HepG2 (cell line): ENCODE measurements around the gene RALY. TPM values are rescaled to one million over a fixed set of nuclear protein-coding genes. Genes with fewer than 3 reads are reported as not detected.

Source experiments
- CCAR2 ChIP-seq: fragments of 200-400 bp; formaldehyde crosslinking; optimal IDR thresholded peaks from 2 replicates; pipeline ENCODE3; 2018; ENCODE audit warnings: low read depth, mild to moderate bottlenecking, low read length, moderate library complexity
- DZIP1 ChIP-seq: sonication (generic); formaldehyde crosslinking; IDR thresholded peaks from 2 replicates; pipeline ENCODE4 v1.5.0; 2020; ENCODE audit warnings: mild to moderate bottlenecking, missing genetic modification reagents
- FOXO1 ChIP-seq: sonication (generic); formaldehyde crosslinking; IDR thresholded peaks from 2 replicates; pipeline ENCODE4 v1.4.0; 2020; ENCODE audit warnings: missing genetic modification reagents
- HNF1B ChIP-seq: sonication (generic); formaldehyde crosslinking; IDR thresholded peaks from 2 replicates; pipeline ENCODE4 v1.5.1; 2020; ENCODE audit warnings: mild to moderate bottlenecking, moderate library complexity, missing genetic modification reagents
- IRF9 ChIP-seq: sonication (generic); formaldehyde crosslinking; IDR thresholded peaks from 2 replicates; pipeline ENCODE4 v1.8.0; 2022; ENCODE audit warnings: missing genetic modification reagents, mild to moderate bottlenecking, borderline replicate concordance
- MLLT10 ChIP-seq: sonication (generic); formaldehyde crosslinking; IDR thresholded peaks from 2 replicates; pipeline ENCODE4 v1.4.0; 2020; ENCODE audit warnings: missing genetic modification reagents
- NBN ChIP-seq: fragments of 450-650 bp; conservative IDR thresholded peaks from 2 replicates; pipeline ENCODE4 v1.6.1; 2017
- PATZ1 ChIP-seq: sonication (generic); formaldehyde crosslinking; IDR thresholded peaks from 2 replicates; pipeline ENCODE4 v1.4.0; 2020; ENCODE audit warnings: missing genetic modification reagents
- PAWR ChIP-seq: sonication (generic); formaldehyde crosslinking; IDR thresholded peaks from 2 replicates; pipeline ENCODE4 v1.4.0; 2020; ENCODE audit warnings: missing genetic modification reagents, mild to moderate bottlenecking, borderline replicate concordance
- POLR2G ChIP-seq: fragments of 200-400 bp; formaldehyde crosslinking; IDR thresholded peaks from 2 replicates; pipeline ENCODE4 v1.6.1; 2018; ENCODE audit warnings: mild to moderate bottlenecking, low read depth, low read length, moderate library complexity
- RFX5 ChIP-seq: IDR thresholded peaks from 2 replicates; pipeline ENCODE4 v1.6.1; 2011; ENCODE audit warnings: low read depth, low read length, improper control_type of control experiment
- SRY ChIP-seq: sonication (generic); formaldehyde crosslinking; IDR thresholded peaks from 2 replicates; pipeline ENCODE4 v1.8.0; 2022; ENCODE audit warnings: mild to moderate bottlenecking, missing genetic modification reagents
- ZNF30 ChIP-seq: sonication (generic); formaldehyde crosslinking; IDR thresholded peaks from 2 replicates; pipeline ENCODE4 v1.5.0; 2020; ENCODE audit warnings: mild to moderate bottlenecking, missing genetic modification reagents
- ZNF589 ChIP-seq: sonication (generic); formaldehyde crosslinking; conservative IDR thresholded peaks from 2 replicates; pipeline ENCODE4 v1.8.0; 2022; ENCODE audit warnings: mild to moderate bottlenecking, moderate library complexity, missing genetic modification reagents
- ZNF703 ChIP-seq: sonication (generic); formaldehyde crosslinking; IDR thresholded peaks from 2 replicates; pipeline ENCODE4 v1.5.1; 2020; ENCODE audit warnings: missing genetic modification reagents, mild to moderate bottlenecking, moderate library complexity, borderline replicate concordance
- ZNF883 ChIP-seq: sonication (generic); formaldehyde crosslinking; IDR thresholded peaks from 2 replicates; pipeline ENCODE4 v1.5.1; 2020; ENCODE audit warnings: mild to moderate bottlenecking, missing genetic modification reagents; ENCODE audit errors: not compliant biosample characterization
- ZSCAN21 ChIP-seq: sonication (generic); formaldehyde crosslinking; IDR thresholded peaks from 2 replicates; pipeline ENCODE4 v1.8.0; 2022; ENCODE audit warnings: mild to moderate bottlenecking, missing genetic modification reagents, moderate library complexity, borderline replicate concordance
- polyA plus RNA-seq, 8 experiments: library from polyadenylated mRNA; depleted of rRNA in 3 of 8; stranded (reverse) in 7 of 8; unstranded in 1 of 8; fragments of >200 nt; fragmentation: Illumina TruSeq in 4 of 8; extraction: Trizol in 4 of 8; gene quantifications; 2 replicates each; pipeline versions ENCODE4 v1.2.1 to v1.2.3, GENCODE V29; 2011 to 2016; ENCODE audit warnings: low read depth in 4 of 8, missing spikeins in 1 of 8, mixed read lengths in 1 of 8; ENCODE audit not compliant: insufficient read depth in 1 of 8
- total RNA-seq, 5 experiments: library from RNA; depleted of rRNA; stranded (reverse); fragments of >200 nt; fragmentation: Illumina TruSeq; extraction: Trizol; gene quantifications; 2 replicates each; pipeline ENCODE4 v1.2.3, GENCODE V29; 2016; ENCODE audit warnings: low read depth in 1 of 5

Gene RALY
- total and polyA plus RNA-seq, 2 of the 13 experiments (the other 11 are each of a cell fraction or from before 2014, with no cell fraction given), result 178 to 186 TPM

DNA sequence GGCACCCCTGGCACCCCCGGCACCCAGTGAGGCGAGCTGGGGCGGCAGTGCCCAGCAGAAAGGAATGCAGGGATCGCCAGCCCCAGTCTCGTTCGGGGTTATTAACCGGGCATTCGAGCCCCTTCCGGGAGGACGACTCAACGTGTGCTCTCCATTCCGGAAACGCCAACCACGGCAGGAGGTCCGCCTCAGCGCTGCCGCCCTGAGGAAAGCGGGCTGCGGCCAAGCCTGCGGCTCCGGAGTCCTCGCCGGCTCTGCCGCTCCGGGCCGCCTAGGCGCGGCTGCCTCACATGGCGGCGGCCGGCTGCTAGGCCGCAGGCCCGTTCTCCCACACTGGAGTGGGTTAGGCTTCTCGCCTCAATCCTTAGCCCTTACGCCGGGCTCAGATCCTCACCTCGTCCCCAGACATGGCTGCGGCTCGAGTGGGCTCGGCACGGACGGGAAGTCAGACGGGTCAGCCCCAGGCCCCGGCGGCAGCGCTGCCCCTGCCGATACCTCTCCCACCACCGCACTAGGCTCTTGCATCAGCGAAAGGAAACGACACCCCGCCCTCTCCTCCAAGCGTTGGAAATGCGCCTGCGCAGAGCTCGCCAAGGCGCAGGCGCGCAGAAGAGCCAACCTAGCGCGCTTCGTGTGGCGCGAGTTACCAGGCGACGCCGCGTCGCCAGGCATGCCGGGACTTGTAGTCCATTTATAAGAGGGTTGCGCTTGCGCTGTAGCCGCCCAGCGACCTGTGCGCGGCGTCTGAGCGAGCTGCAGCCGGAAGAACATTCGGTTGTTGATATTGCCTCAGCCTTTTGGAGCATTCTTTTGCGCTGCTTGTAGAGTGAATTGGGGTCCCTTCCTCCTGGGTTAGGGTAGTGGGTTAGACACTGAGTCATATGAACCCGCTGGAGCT lies 118.2 kb downstream of the RALY start, which contains the start of gene EIF2S2 (continued):
- TF ChIP-seq HNF1B (CRISPR knock-in tag) (peak; percentile 97), SRY (peak; percentile 99), ZSCAN21 (CRISPR knock-in tag) (peak; percentile 97), RFX5 (no peak; the same call in 1 of the 2 replicates), POLR2G (peak; percentile 98), ZNF589 (CRISPR knock-in tag) (peak; percentile 92), CCAR2 (no peak), IRF9 (peak; percentile 99), ZNF883 (CRISPR knock-in tag) (peak; percentile 99), NBN (no peak), ZNF703 (CRISPR knock-in tag) (peak; percentile 91), MLLT10 (CRISPR knock-in tag) (no peak), ZNF30 (CRISPR knock-in tag) (peak; percentile 83), PATZ1 (peak; percentile 67; the same call in 1 of the 2 replicates), PAWR (CRISPR knock-in tag) (peak; percentile 82; the same call in 1 of the 2 replicates), FOXO1 (peak; percentile 64), DZIP1 (CRISPR knock-in tag) (peak; percentile 98; the same call in 1 of the 2 replicates)
